HL-60 (cell line): ENCODE data around the gene KRTAP1-5.

Experiments
- CTCF ChIP-seq: IDR thresholded peaks from one replicate; pipeline ENCODE4 v1.5.1; 2011; ENCODE audit warnings: low read length, control low read depth, inconsistent platforms; ENCODE audit not compliant: insufficient read depth
- GABPA ChIP-seq: IDR thresholded peaks from 2 replicates; pipeline ENCODE4 v1.6.1; 2012; ENCODE audit warnings: low read depth
- POLR2AphosphoS5 ChIP-seq: IDR thresholded peaks from 2 replicates; pipeline ENCODE4 v1.6.1; 2012; ENCODE audit warnings: low read depth
- REST ChIP-seq: IDR thresholded peaks from 2 replicates; pipeline ENCODE4 v1.6.1; 2012; ENCODE audit warnings: low read depth; ENCODE audit not compliant: insufficient replicate concordance
- SPI1 ChIP-seq: IDR thresholded peaks from 2 replicates; pipeline ENCODE4 v1.6.1; 2012; ENCODE audit warnings: low read depth, mild to moderate bottlenecking, borderline replicate concordance

GRCh38 chr17:41064301-41064700, 37.3 kb upstream of the KRTAP1-5 start:
- TF ChIP-seq GABPA (no peak), CTCF (no peak), POLR2AphosphoS5 (no peak), SPI1 (no peak), REST (no peak)
